SK-N-SH (cell line): ENCODE measurements around the gene ELK1. TPM values are rescaled to one million over a fixed set of nuclear protein-coding genes. Genes with fewer than 3 reads are reported as not detected.

Source experiments
- CTCF ChIA-PET: fragments of 300-600, 350-600 bp; formaldehyde crosslinking; extraction: SDS; loops from one replicate; lab custom pipeline; 2021; lab: Yijun Ruan, JAX
- POLR2A ChIA-PET: fragments of 350-600 bp; sonication (Branson Sonifier 250); formaldehyde crosslinking; extraction: SDS; loops from one replicate; lab custom pipeline; 2020; ENCODE audit warnings: antibody characterized with exemption, inconsistent platforms; lab: Yijun Ruan, JAX
- DNase-seq: peaks from one replicate; pipeline ENCODE4 v3.0.0; 2012
- H2AFZ ChIP-seq: fragments of 200-600 bp; sonication (generic); 2 replicates; pipeline ENCODE4 v1.8.1; 2016; ENCODE audit warnings: antibody characterized with exemption, mild to moderate bottlenecking, low read depth
- H3F3A ChIP-seq: fragments of 200-600 bp; sonication (generic); replicated peaks from 2 replicates; pipeline ENCODE3; 2016; ENCODE audit warnings: antibody characterized with exemption, mild to moderate bottlenecking; ENCODE audit not compliant: insufficient read depth
- H3K27ac ChIP-seq, 2 experiments: fragments of 200-500 bp in 1 of 2; fragments of 200-600 bp in 1 of 2; sonication (Bioruptor generic) in 1 of 2; sonication (generic), shearing (Covaris generic) in 1 of 2; 2 replicates each; pipeline versions ENCODE4 v1.5.1 to v1.6.1; 2014 to 2016; ENCODE audit warnings: low read depth in 2 of 2, inconsistent platforms in 1 of 2, low read length in 1 of 2, mild to moderate bottlenecking in 1 of 2, mixed read lengths in 1 of 2
- H3K27me3 ChIP-seq: fragments of 200-600 bp; sonication (generic), shearing (Covaris generic); 2 replicates; pipeline ENCODE4 v1.6.1; 2016; ENCODE audit warnings: mixed run types; ENCODE audit not compliant: insufficient read depth
- H3K36me3 ChIP-seq, 2 experiments: fragments of 200-500 bp in 1 of 2; fragments of 200-600 bp in 1 of 2; sonication (Bioruptor generic) in 1 of 2; sonication (generic) in 1 of 2; replicated peaks in 1 of 2; 2 replicates each; pipeline versions ENCODE3 to v1.5.1; 2014 to 2016; ENCODE audit warnings: low read length in 1 of 2, mild to moderate bottlenecking in 1 of 2; ENCODE audit not compliant: insufficient read depth in 2 of 2, control insufficient read depth in 1 of 2
- H3K4me1 ChIP-seq, 2 experiments: fragments of 200-500 bp in 1 of 2; fragments of 200-600 bp in 1 of 2; sonication (Bioruptor generic) in 1 of 2; sonication (generic), shearing (Covaris generic) in 1 of 2; 2 replicates each; pipeline versions ENCODE4 v1.5.1 to v1.6.1; 2014 to 2016; ENCODE audit warnings: low read depth in 1 of 2, low read length in 1 of 2, mixed run types in 1 of 2; ENCODE audit not compliant: insufficient read depth in 2 of 2, control insufficient read depth in 1 of 2
- H3K4me2 ChIP-seq: fragments of 200-600 bp; sonication (generic), shearing (Covaris generic); 2 replicates; pipeline ENCODE4 v1.6.1; 2017; ENCODE audit warnings: mixed run types
- H3K4me3 ChIP-seq, 2 experiments: fragments of 200-500 bp in 1 of 2; fragments of 200-600 bp in 1 of 2; sonication (Bioruptor generic) in 1 of 2; sonication (generic), shearing (Covaris generic) in 1 of 2; 2 replicates each; pipeline versions ENCODE4 v1.5.1 to v1.8.1; 2014 to 2016; ENCODE audit warnings: low read depth in 2 of 2, inconsistent platforms in 1 of 2, low read length in 1 of 2, mild to moderate bottlenecking in 1 of 2, mixed read lengths in 1 of 2, moderate library complexity in 1 of 2
- H3K79me2 ChIP-seq: fragments of 200-600 bp; sonication (generic); 2 replicates; pipeline ENCODE4 v1.8.1; 2017; ENCODE audit warnings: mild to moderate bottlenecking; ENCODE audit not compliant: insufficient read depth
- H3K9ac ChIP-seq: fragments of 200-600 bp; sonication (generic); 2 replicates; pipeline ENCODE4 v1.6.1; 2017; ENCODE audit warnings: mixed run types
- H3K9me2 ChIP-seq: fragments of 200-600 bp; sonication (generic); 2 replicates; pipeline ENCODE4 v1.6.1; 2017; ENCODE audit warnings: mixed run types
- H3K9me3 ChIP-seq: fragments of 200-600 bp; sonication (generic); 2 replicates; pipeline ENCODE4 v1.6.1; 2017; ENCODE audit warnings: mixed run types, mild to moderate bottlenecking, moderate library complexity
- H4K20me1 ChIP-seq: fragments of 200-600 bp; sonication (generic); 2 replicates; pipeline ENCODE4 v1.6.1; 2017; ENCODE audit warnings: mild to moderate bottlenecking, mixed run types; ENCODE audit not compliant: insufficient read depth
- CHD2 ChIP-seq: fragments of 150-350 bp; IDR thresholded peaks from 2 replicates; pipeline ENCODE4 v1.6.1; 2018; ENCODE audit warnings: low read length; ENCODE audit not compliant: partially characterized antibody
- ELF1 ChIP-seq: IDR thresholded peaks from 2 replicates; pipeline ENCODE4 v1.4.0; 2012
- EZH2phosphoT487 ChIP-seq: fragments of 200-600 bp; sonication (generic); IDR thresholded peaks from 2 replicates; pipeline ENCODE4 v1.6.1; 2017; ENCODE audit warnings: low read depth, mixed run types, mild to moderate bottlenecking, antibody characterized with exemption, moderate library complexity, borderline replicate concordance
- FOSL2 ChIP-seq: IDR thresholded peaks from 2 replicates; pipeline ENCODE4 v1.4.0; 2012; ENCODE audit warnings: low read depth, mild to moderate bottlenecking, moderate library complexity, borderline replicate concordance
- FOXJ3 ChIP-seq: sonication (generic); formaldehyde crosslinking; IDR thresholded peaks from 2 replicates; pipeline ENCODE4 v1.5.1; 2020; ENCODE audit warnings: mild to moderate bottlenecking, missing genetic modification reagents
- FOXM1 ChIP-seq: IDR thresholded peaks from 2 replicates; pipeline ENCODE4 v1.4.0; 2012; ENCODE audit warnings: low read depth, mild to moderate bottlenecking
- GATA2 ChIP-seq: sonication (generic); formaldehyde crosslinking; IDR thresholded peaks from 2 replicates; pipeline ENCODE4 v1.5.0; 2020; ENCODE audit warnings: mild to moderate bottlenecking, missing genetic modification reagents
- MEF2A ChIP-seq: IDR thresholded peaks from 2 replicates; pipeline ENCODE4 v1.4.0; 2012; ENCODE audit warnings: low read depth, borderline replicate concordance
- MXI1 ChIP-seq: IDR thresholded peaks from 2 replicates; pipeline ENCODE4 v1.6.1; 2012; ENCODE audit warnings: mild to moderate bottlenecking, low read depth, low read length, improper control_type of control experiment
- NFIC ChIP-seq: IDR thresholded peaks from 2 replicates; pipeline ENCODE4 v1.4.0; 2012; ENCODE audit warnings: borderline replicate concordance
- NRF1 ChIP-seq: IDR thresholded peaks from 2 replicates; pipeline ENCODE4 v1.6.1; 2012; ENCODE audit warnings: low read depth, mild to moderate bottlenecking, low read length
- PBX3 ChIP-seq: IDR thresholded peaks from 2 replicates; pipeline ENCODE4; 2012
- RAD21 ChIP-seq: IDR thresholded peaks from 2 replicates; pipeline ENCODE4 v1.6.1; 2012; ENCODE audit warnings: mild to moderate bottlenecking, low read length
- RFX5 ChIP-seq: IDR thresholded peaks from 2 replicates; pipeline ENCODE4 v1.6.1; 2012; ENCODE audit warnings: mild to moderate bottlenecking, improper control_type of control experiment, low read length
- RXRA ChIP-seq: IDR thresholded peaks from 2 replicates; pipeline ENCODE4 v1.4.0; 2012; ENCODE audit warnings: low read depth, mild to moderate bottlenecking, borderline replicate concordance
- SIN3A ChIP-seq: IDR thresholded peaks from 2 replicates; pipeline ENCODE4 v1.6.1; 2012; ENCODE audit warnings: low read depth, mild to moderate bottlenecking, low read length, moderate library complexity, borderline replicate concordance
- TCF12 ChIP-seq: IDR thresholded peaks from 2 replicates; pipeline ENCODE4 v1.4.0; 2012
- TEAD4 ChIP-seq: IDR thresholded peaks from 2 replicates; pipeline ENCODE4 v1.4.0; 2012; ENCODE audit warnings: mild to moderate bottlenecking, borderline replicate concordance; ENCODE audit not compliant: insufficient read depth
- WGBS: methylation state at CpG from one replicate; pipeline ENCODE4 v1.1.6; 2017; ENCODE audit warnings: low lambda C conversion rate; 5-methylcytosine and 5-hydroxymethylcytosine counted together
- polyA plus RNA-seq, 3 experiments: library from polyadenylated mRNA; depleted of rRNA; stranded (reverse); fragments of >200 nt; gene quantifications; 2 replicates each; pipeline ENCODE4 v1.2.3, GENCODE V29; 2012

ELK1 gene
- polyA plus RNA-seq, 1 of the 3 experiments (the other 2 are of a cell fraction) = 14.6 TPM

- Histone ChIP-seq H3K4me1 (no peaks in the 10 kb centered on the region), H3F3A (no peaks in the 10 kb centered on the region), H3K27ac (no peak overlapping the region), H3K9me2 (no peaks in the 10 kb centered on the region), H4K20me1 (no peaks in the 10 kb centered on the region), H2AFZ (no peak overlapping the region), H3K36me3 (peaks cover 0 to 4% of the 10 kb centered on the region in 2 experiments), H3K4me2 (no peak overlapping the region), H3K4me3 (no peak overlapping the region), H3K9ac (no peak overlapping the region), H3K27me3 (no peaks in the 10 kb centered on the region; the same call in 1 of the 2 replicates), H3K79me2 (no peaks in the 10 kb centered on the region), H3K9me3 (no peaks in the 10 kb centered on the region)
- 66% methylated on average over 4 of the region's 4 CpGs for WGBS
- no peak for DNase-seq
- TF ChIP-seq RAD21 (no peak), FOSL2 (no peak), NFIC (no peak), TEAD4 (no peak), NRF1 (no peak), RFX5 (no peak), GATA2 (CRISPR knock-in tag) (no peak), ELF1 (no peak), RXRA (no peak), CHD2 (no peak)
- ChIA-PET CTCF (interaction anchor here (1.2 kb wide), 1 partner anchor 13 kb away, joined by 3 read pairs; no protein-coding TSS in a partner anchor), POLR2A (no interaction called here)
Measured at GRCh38 chrX:47632666-47633065, 17.7 kb downstream of the ELK1 start.

GRCh38 chrX:47631676-47632075 lies 18.7 kb downstream of the ELK1 start:
- 39% methylated on average over 5 of the region's 5 CpGs for WGBS
- CTCF ChIA-PET = interaction anchor here (1.2 to 2.6 kb wide), 2 partner anchors 12 to 13 kb away, joined by 3 to 14 read pairs; no protein-coding TSS in a partner anchor

More at GRCh38 chrX:47631676-47632075, 18.7 kb downstream of the ELK1 start:
- no peaks in the 10 kb centered on the region; the same call in 1 of the 2 replicates for H3K27me3 ChIP-seq
- no peak overlapping the region for H3K27ac ChIP-seq
- H3K9me2 ChIP-seq = no peaks in the 10 kb centered on the region
- no peaks in the 10 kb centered on the region for H3K9me3 ChIP-seq
- H3K4me2 ChIP-seq = no peak overlapping the region
- H3K36me3 ChIP-seq = peaks cover 0 to 4% of the 10 kb centered on the region in 2 experiments
- TF ChIP-seq NRF1 (no peak), RFX5 (no peak), TCF12 (no peak), SIN3A (no peak), MEF2A (no peak), EZH2phosphoT487 (no peak), FOXM1 (no peak), FOXJ3 (CRISPR knock-in tag) (no peak), TEAD4 (no peak), PBX3 (no peak), CHD2 (no peak), MXI1 (no peak)
- H3K4me1 ChIP-seq = no peaks in the 10 kb centered on the region
- no peak overlapping the region for H3K9ac ChIP-seq
- DNase-seq = no peak
- H3F3A ChIP-seq = no peaks in the 10 kb centered on the region
- no peaks in the 10 kb centered on the region for H4K20me1 ChIP-seq
- H3K79me2 ChIP-seq = no peaks in the 10 kb centered on the region
- H3K4me3 ChIP-seq = no peak overlapping the region
- POLR2A ChIA-PET = no interaction called here
- no peak overlapping the region for H2AFZ ChIP-seq
